ENCODE measurements around the gene TMEM140. TPM values are rescaled to one million over a fixed set of nuclear protein-coding genes. Genes with fewer than 3 reads are reported as not detected.
A peak's percentile ranks its signal among the peaks of the same experiment; 100 is the strongest.

TMEM140 gene
- total RNA-seq, 4 donors from 2014 or later = 4.8 to 36.3 (median 28.9) TPM

DNA sequence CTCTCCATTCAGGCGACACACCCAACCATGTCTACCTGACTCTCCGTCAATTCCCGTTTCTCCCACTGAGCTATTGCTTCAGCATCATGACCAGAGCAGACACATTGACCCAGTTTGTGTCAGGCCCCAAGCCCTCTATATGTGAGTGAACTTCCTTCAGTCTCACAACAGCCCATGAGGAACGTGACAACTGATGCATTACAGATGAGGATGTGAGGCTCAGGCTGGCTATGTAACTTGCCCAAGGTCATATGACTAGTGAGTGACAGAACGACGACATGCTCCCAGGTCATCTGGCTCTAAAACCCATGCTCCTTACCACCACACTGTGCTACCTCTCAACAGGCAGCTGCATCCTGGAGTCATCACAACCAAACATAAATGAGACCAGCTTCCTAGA lies 3.7 kb downstream of the TMEM140 start:
- peaks cover 7 to 9% of the 10 kb centered on the region in 2 donors for H3K9me3 ChIP-seq
- DNase-seq = no peak
- peaks cover 4 to 27% (median 10%) of the 10 kb centered on the region in 4 donors for H3K4me1 ChIP-seq
- no peaks in the 10 kb centered on the region for H3K36me3 ChIP-seq
- intact Hi-C loops (cut with DNase I; ENCODE audit: low total_unique reads) = no loop called here
- H3K27me3 ChIP-seq = no peaks in the 10 kb centered on the region
- 68 to 92% methylated on average over 2 to 6 of the region's 6 CpGs for WGBS, 2 donors (ENCODE audit: low coverage in 1 of 2)
- H3K4me3 ChIP-seq = no peak overlapping the region
- H3K27ac ChIP-seq = peak overlapping the region in 3 of 4 donors; percentile 8 to 96 (median 44)
- no peak for TF ChIP-seq POLR2A (IDR thresholded peaks at IDR 0.05)
- in situ Hi-C loops (cut with MboI; ENCODE audit: low pct_ligation_motif_present in 1 of 4, low pct_unique_long_range_greater_than_20kb in 1 of 4, low sequenced_read_pairs in 3 of 4) = loop anchor here in 2 of 4 donors (25.0 kb wide), 2 partner anchors 464 to 489 kb away; no protein-coding TSS in a partner anchor

DNA sequence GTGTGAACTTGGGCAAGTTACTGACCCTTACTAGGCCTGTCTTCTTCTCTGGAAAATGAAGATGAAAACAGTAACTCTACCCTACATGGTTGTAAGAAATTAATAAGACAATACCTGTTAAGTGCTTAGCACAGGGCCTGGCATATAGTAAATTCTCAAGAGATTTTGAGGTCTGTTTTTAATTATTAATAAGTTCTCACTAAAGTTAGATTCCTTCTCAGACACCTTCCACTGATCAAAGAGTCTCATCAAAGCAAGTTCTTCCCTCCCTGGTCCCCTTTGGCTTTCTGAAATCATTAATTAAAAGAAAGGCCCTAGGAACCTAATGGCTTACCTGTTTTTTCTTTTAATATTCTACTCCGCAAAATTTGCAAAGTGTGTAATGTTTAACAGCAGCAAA lies 4.6 kb downstream of the TMEM140 start:
- DNase-seq = no peak
- intact Hi-C loops (cut with DNase I; ENCODE audit: low total_unique reads) = no loop called here
- 97 to 100% methylated on average over 1 of the region's 1 CpG for WGBS, 2 donors (ENCODE audit: low coverage in 1 of 2)
- peaks cover 0 to 18% (median 4%) of the 10 kb centered on the region in 4 donors for H3K4me1 ChIP-seq
- no peaks in the 10 kb centered on the region for H3K27me3 ChIP-seq
- TF ChIP-seq POLR2A (IDR thresholded peaks at IDR 0.05) (no peak), POLR2AphosphoS5 (IDR thresholded peaks at IDR 0.05) (no peak), EP300 (IDR thresholded peaks at IDR 0.05; ENCODE audit: low read depth) (no peak)
- TF ChIP-seq, protein P1, sequence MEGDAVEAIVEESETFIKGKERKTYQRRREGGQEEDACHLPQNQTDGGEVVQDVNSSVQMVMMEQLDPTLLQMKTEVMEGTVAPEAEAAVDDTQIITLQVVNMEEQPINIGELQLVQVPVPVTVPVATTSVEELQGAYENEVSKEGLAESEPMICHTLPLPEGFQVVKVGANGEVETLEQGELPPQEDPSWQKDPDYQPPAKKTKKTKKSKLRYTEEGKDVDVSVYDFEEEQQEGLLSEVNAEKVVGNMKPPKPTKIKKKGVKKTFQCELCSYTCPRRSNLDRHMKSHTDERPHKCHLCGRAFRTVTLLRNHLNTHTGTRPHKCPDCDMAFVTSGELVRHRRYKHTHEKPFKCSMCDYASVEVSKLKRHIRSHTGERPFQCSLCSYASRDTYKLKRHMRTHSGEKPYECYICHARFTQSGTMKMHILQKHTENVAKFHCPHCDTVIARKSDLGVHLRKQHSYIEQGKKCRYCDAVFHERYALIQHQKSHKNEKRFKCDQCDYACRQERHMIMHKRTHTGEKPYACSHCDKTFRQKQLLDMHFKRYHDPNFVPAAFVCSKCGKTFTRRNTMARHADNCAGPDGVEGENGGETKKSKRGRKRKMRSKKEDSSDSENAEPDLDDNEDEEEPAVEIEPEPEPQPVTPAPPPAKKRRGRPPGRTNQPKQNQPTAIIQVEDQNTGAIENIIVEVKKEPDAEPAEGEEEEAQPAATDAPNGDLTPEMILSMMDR (IDR thresholded peaks at IDR 0.05) = no peak
- no peak overlapping the region for H3K4me3 ChIP-seq
- no peak overlapping the region for H3K27ac ChIP-seq
- peaks cover 8 to 9% of the 10 kb centered on the region in 2 donors for H3K9me3 ChIP-seq
- H3K36me3 ChIP-seq = no peaks in the 10 kb centered on the region
- in situ Hi-C loops (cut with MboI; ENCODE audit: low pct_ligation_motif_present in 1 of 4, low pct_unique_long_range_greater_than_20kb in 1 of 4, low sequenced_read_pairs in 3 of 4) = loop anchor here in 2 of 4 donors (25.0 kb wide), 2 partner anchors 465 to 490 kb away; no protein-coding TSS in a partner anchor

DNA sequence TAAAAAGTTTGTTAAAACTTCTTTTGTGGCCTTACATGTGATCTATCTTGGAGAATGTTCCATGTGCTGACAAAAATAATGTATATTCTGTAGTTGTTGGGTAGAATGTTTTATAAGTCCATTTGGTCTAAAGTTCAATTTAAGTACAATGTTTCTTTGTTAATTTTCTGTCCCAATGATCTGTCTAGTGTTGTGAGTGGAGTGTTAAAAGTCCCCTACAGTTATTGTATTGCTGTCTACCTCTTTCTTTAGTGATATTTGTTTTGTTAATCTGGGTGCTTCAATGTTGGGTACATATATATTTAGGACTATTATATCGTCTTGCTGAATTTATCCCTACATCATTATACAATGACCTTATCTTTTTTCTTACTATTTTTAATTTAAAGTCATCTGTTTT lies 6.9 kb downstream of the TMEM140 start:
- intact Hi-C loops (cut with DNase I; ENCODE audit: low total_unique reads) = no loop called here
- DNase-seq = no peak
- TF ChIP-seq EP300 (IDR thresholded peaks at IDR 0.05; ENCODE audit: low read depth) (no peak), POLR2A (IDR thresholded peaks at IDR 0.05) (no peak), POLR2AphosphoS5 (IDR thresholded peaks at IDR 0.05) (no peak)
- TF ChIP-seq, protein P1 (IDR thresholded peaks at IDR 0.05) = no peak

DNA sequence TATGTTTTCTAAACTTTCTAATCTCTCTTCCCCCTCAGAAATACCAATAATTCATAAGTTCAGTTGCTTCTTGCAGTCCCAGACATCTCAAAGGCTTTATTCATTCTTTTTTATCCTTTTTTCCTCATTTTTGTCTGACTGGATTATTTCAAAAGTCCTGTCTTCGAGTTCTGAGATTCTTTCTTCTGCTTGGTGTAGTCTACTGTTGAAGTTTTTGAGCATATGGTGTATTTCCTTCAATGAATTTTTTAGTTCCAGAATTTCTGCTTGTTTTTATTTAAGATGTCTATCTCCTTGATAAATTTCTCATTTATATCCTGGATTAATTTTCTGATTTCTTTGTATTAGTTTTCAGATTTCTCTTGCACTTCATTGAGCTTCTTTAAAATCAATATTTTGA lies 8.4 kb downstream of the TMEM140 start:
- WGBS, 2 donors (ENCODE audit: low coverage in 1 of 2) = 92 to 93% methylated on average over 1 of the region's 1 CpG
- Histone ChIP-seq H3K27ac (no peak overlapping the region), H3K4me3 (no peak overlapping the region), H3K9me3 (peaks cover 8 to 9% of the 10 kb centered on the region in 2 donors), H3K4me1 (peaks cover 7 to 27% (median 16%) of the 10 kb centered on the region in 4 donors), H3K36me3 (no peaks in the 10 kb centered on the region), H3K27me3 (no peaks in the 10 kb centered on the region)
- no peak for TF ChIP-seq POLR2AphosphoS5 (IDR thresholded peaks at IDR 0.05)
- TF ChIP-seq, protein P1 (IDR thresholded peaks at IDR 0.05) = no peak
- TF ChIP-seq EP300 (IDR thresholded peaks at IDR 0.05; ENCODE audit: low read depth) = no peak
- TF ChIP-seq POLR2A (IDR thresholded peaks at IDR 0.05) = no peak
- no peak for DNase-seq
- in situ Hi-C loops (cut with MboI; ENCODE audit: low pct_ligation_motif_present in 1 of 4, low pct_unique_long_range_greater_than_20kb in 1 of 4, low sequenced_read_pairs in 3 of 4) (loop anchor here in 2 of 4 donors (25.0 kb wide), 2 partner anchors 469 to 494 kb away; no protein-coding TSS in a partner anchor), intact Hi-C loops (cut with DNase I; ENCODE audit: low total_unique reads) (no loop called here)

More for the DNA sequence above, 6.9 kb downstream of the TMEM140 start:
- Histone ChIP-seq H3K27me3 (no peaks in the 10 kb centered on the region), H3K4me3 (no peak overlapping the region), H3K4me1 (peaks cover 5 to 17% (median 6%) of the 10 kb centered on the region in 4 donors), H3K9me3 (peaks cover 8 to 9% of the 10 kb centered on the region in 2 donors), H3K27ac (no peak overlapping the region), H3K36me3 (no peaks in the 10 kb centered on the region)
- 58 to 68% methylated on average over 1 of the region's 1 CpG for WGBS, 2 donors (ENCODE audit: low coverage in 1 of 2)
- in situ Hi-C loops (cut with MboI; ENCODE audit: low pct_ligation_motif_present in 1 of 4, low pct_unique_long_range_greater_than_20kb in 1 of 4, low sequenced_read_pairs in 3 of 4) = loop anchor here in 2 of 4 donors (25.0 kb wide), 2 partner anchors 467 to 492 kb away; no protein-coding TSS in a partner anchor
